HepG2 (cell line): ENCODE results near the gene NDUFS2. TPM values are rescaled to one million over a fixed set of nuclear protein-coding genes. Genes with fewer than 3 reads are reported as not detected.

ENCODE experiments used
- BRCA1 ChIP-seq: sonication (generic); formaldehyde crosslinking; IDR thresholded peaks from 2 replicates; pipeline ENCODE4 v1.4.0; 2020; ENCODE audit warnings: missing genetic modification reagents
- KAT7 ChIP-seq: IDR thresholded peaks from 2 replicates; pipeline ENCODE4 v1.6.1; 2018; ENCODE audit warnings: borderline replicate concordance, missing compliant biosample characterization
- NCOA5 ChIP-seq: sonication (generic); formaldehyde crosslinking; IDR thresholded peaks from 2 replicates; pipeline ENCODE4 v1.4.0; 2020; ENCODE audit warnings: missing genetic modification reagents
- PITX1 ChIP-seq: sonication (generic); formaldehyde crosslinking; IDR thresholded peaks from 2 replicates; pipeline ENCODE4 v1.5.1; 2020; ENCODE audit warnings: mild to moderate bottlenecking, missing genetic modification reagents
- SRF ChIP-seq: IDR thresholded peaks from 2 replicates; pipeline ENCODE4 v1.6.1; 2011; ENCODE audit warnings: mild to moderate bottlenecking, low read depth, low read length, moderate library complexity
- TARDBP ChIP-seq: sonication (generic); formaldehyde crosslinking; IDR thresholded peaks from 2 replicates; pipeline ENCODE4 v1.8.0; 2022; ENCODE audit warnings: mild to moderate bottlenecking, missing genetic modification reagents
- TEAD2 ChIP-seq: sonication (generic); formaldehyde crosslinking; IDR thresholded peaks from 2 replicates; pipeline ENCODE4 v1.9.0; 2021; ENCODE audit warnings: missing genetic modification reagents
- ZKSCAN8 ChIP-seq: IDR thresholded peaks from 2 replicates; pipeline ENCODE4 v1.6.1; 2016; ENCODE audit warnings: borderline replicate concordance, missing genetic modification reagents, missing compliant biosample characterization
- ZNF251 ChIP-seq: sonication (generic); formaldehyde crosslinking; IDR thresholded peaks from 2 replicates; pipeline ENCODE4 v1.9.0; 2021; ENCODE audit warnings: mild to moderate bottlenecking, missing genetic modification reagents
- ZNF441 ChIP-seq: sonication (generic); formaldehyde crosslinking; IDR thresholded peaks from 2 replicates; pipeline ENCODE4 v1.7.0; 2021; ENCODE audit warnings: missing genetic modification reagents, borderline replicate concordance
- ZNF510 ChIP-seq: sonication (generic); formaldehyde crosslinking; IDR thresholded peaks from 2 replicates; pipeline ENCODE4 v1.4.0; 2020; ENCODE audit warnings: low read depth, mild to moderate bottlenecking, missing genetic modification reagents
- ZNF530 ChIP-seq: sonication (generic); formaldehyde crosslinking; IDR thresholded peaks from 2 replicates; pipeline ENCODE4 v1.5.0; 2020; ENCODE audit warnings: low read depth, mild to moderate bottlenecking, missing genetic modification reagents
- ZNF670 ChIP-seq: sonication (generic); formaldehyde crosslinking; IDR thresholded peaks from 2 replicates; pipeline ENCODE4 v1.8.0; 2022; ENCODE audit warnings: mild to moderate bottlenecking, missing genetic modification reagents, borderline replicate concordance
- ZNF841 ChIP-seq: sonication (generic); formaldehyde crosslinking; IDR thresholded peaks from 2 replicates; pipeline ENCODE4 v1.8.1; 2023; ENCODE audit warnings: missing genetic modification reagents, borderline replicate concordance
- ZNF850 ChIP-seq: sonication (generic); formaldehyde crosslinking; conservative IDR thresholded peaks from 2 replicates; pipeline ENCODE4 v1.9.0; 2021; ENCODE audit warnings: mild to moderate bottlenecking, missing genetic modification reagents
- ZSCAN21 ChIP-seq: sonication (generic); formaldehyde crosslinking; IDR thresholded peaks from 2 replicates; pipeline ENCODE4 v1.8.0; 2022; ENCODE audit warnings: mild to moderate bottlenecking, missing genetic modification reagents, moderate library complexity, borderline replicate concordance
- polyA plus RNA-seq, 8 experiments: library from polyadenylated mRNA; depleted of rRNA in 3 of 8; stranded (reverse) in 7 of 8; unstranded in 1 of 8; fragments of >200 nt; fragmentation: Illumina TruSeq in 4 of 8; extraction: Trizol in 4 of 8; gene quantifications; 2 replicates each; pipeline versions ENCODE4 v1.2.1 to v1.2.3, GENCODE V29; 2011 to 2016; ENCODE audit warnings: low read depth in 4 of 8, missing spikeins in 1 of 8, mixed read lengths in 1 of 8; ENCODE audit not compliant: insufficient read depth in 1 of 8
- total RNA-seq, 5 experiments: library from RNA; depleted of rRNA; stranded (reverse); fragments of >200 nt; fragmentation: Illumina TruSeq; extraction: Trizol; gene quantifications; 2 replicates each; pipeline ENCODE4 v1.2.3, GENCODE V29; 2016; ENCODE audit warnings: low read depth in 1 of 5
- TF ChIP-seq, protein P1 (sequence below): IDR thresholded peaks from 2 replicates; pipeline ENCODE4 v1.6.1; 2016; ENCODE audit warnings: missing compliant biosample characterization, missing genetic modification reagents, borderline replicate concordance
- TF ChIP-seq, protein P2 (sequence below): conservative IDR thresholded peaks from 2 replicates; pipeline ENCODE4 v1.6.1; 2018; ENCODE audit warnings: missing genetic modification reagents
- TF ChIP-seq, protein P3 (sequence below): IDR thresholded peaks from 2 replicates; pipeline ENCODE4 v1.6.1; 2016; ENCODE audit warnings: missing biosample characterization, missing genetic modification reagents, low read depth
- TF ChIP-seq, protein P4 (sequence below): sonication (generic); formaldehyde crosslinking; IDR thresholded peaks from 2 replicates; pipeline ENCODE4 v1.4.0; 2020; ENCODE audit warnings: mild to moderate bottlenecking, missing genetic modification reagents

The NDUFS2 gene
- total and polyA plus RNA-seq, 2 of the 13 experiments (the other 11 are each of a cell fraction or from before 2014, with no cell fraction given), result 89.9 to 118 TPM

DNA sequence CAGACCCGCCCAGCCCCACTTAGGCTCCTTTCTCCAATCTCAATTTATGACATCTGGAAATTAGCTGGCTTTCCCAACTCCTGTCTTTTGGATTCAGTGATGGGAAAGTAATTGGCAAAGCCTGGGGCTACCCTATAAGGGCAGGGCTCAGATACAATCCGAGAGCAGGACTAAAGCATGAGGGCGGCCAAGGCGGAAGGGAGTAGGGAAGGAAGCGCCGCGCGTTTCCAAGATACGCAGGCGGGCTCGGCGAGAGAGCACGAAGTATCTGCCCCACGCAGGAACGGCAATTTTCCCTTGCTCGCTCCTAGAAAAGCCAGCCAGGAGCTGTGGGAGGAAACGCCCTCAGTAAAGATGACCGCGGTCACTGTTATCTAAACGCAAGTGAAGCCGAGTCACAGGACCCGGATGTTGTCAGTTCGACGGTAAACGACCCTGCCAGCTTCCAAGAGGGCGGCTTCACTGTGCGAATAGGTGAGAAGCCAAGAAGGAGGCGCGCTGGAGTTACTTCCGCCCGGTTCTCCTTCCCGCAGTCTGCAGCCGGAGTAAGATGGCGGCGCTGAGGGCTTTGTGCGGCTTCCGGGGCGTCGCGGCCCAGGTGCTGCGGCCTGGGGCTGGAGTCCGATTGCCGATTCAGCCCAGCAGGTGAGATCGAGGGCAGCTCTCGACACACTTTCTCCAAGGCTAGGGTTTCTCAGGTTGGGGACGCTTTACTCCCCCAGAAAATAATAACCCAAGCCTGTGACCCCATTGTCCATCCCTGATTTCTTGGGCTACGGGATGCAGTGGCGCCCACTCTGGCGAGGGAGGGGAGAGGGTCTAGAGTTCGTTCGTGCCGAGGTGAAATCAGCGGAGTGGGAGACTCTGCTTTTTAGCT, at the start of gene NDUFS2 (continued):
- TF ChIP-seq, protein P1, sequence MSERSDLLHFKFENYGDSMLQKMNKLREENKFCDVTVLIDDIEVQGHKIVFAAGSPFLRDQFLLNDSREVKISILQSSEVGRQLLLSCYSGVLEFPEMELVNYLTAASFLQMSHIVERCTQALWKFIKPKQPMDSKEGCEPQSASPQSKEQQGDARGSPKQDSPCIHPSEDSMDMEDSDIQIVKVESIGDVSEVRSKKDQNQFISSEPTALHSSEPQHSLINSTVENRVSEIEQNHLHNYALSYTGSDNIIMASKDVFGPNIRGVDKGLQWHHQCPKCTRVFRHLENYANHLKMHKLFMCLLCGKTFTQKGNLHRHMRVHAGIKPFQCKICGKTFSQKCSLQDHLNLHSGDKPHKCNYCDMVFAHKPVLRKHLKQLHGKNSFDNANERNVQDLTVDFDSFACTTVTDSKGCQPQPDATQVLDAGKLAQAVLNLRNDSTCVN (CRISPR knock-in tag), result peak; percentile 75; the same call in 1 of the 2 replicates
- no peak for TF ChIP-seq ZNF530 (CRISPR knock-in tag)
- 0 out of 2 replicates have a peak, but pooled peaks have one; percentile 51 for TF ChIP-seq ZNF251 (CRISPR knock-in tag)
- TF ChIP-seq ZNF850 (CRISPR knock-in tag), result no peak
- TF ChIP-seq ZNF510 (CRISPR knock-in tag), result 0 out of 2 replicates have a peak, but pooled peaks have one; percentile 53
- TF ChIP-seq ZNF441 (CRISPR knock-in tag), result peak; percentile 63; the same call in 1 of the 2 replicates
- TF ChIP-seq TEAD2 (CRISPR knock-in tag), result no peak
- TF ChIP-seq BRCA1 (CRISPR knock-in tag), result 0 out of 2 replicates have a peak, but pooled peaks have one; percentile 30
- TF ChIP-seq, protein P2, sequence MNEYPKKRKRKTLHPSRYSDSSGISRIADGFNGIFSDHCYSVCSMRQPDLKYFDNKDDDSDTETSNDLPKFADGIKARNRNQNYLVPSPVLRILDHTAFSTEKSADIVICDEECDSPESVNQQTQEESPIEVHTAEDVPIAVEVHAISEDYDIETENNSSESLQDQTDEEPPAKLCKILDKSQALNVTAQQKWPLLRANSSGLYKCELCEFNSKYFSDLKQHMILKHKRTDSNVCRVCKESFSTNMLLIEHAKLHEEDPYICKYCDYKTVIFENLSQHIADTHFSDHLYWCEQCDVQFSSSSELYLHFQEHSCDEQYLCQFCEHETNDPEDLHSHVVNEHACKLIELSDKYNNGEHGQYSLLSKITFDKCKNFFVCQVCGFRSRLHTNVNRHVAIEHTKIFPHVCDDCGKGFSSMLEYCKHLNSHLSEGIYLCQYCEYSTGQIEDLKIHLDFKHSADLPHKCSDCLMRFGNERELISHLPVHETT (CRISPR knock-in tag), result no peak
- TF ChIP-seq KAT7 (CRISPR knock-in tag), result peak; percentile 80; the same call in 1 of the 2 replicates
- no peak for TF ChIP-seq SRF
- no peak for TF ChIP-seq NCOA5 (CRISPR knock-in tag)
- TF ChIP-seq, protein P3, sequence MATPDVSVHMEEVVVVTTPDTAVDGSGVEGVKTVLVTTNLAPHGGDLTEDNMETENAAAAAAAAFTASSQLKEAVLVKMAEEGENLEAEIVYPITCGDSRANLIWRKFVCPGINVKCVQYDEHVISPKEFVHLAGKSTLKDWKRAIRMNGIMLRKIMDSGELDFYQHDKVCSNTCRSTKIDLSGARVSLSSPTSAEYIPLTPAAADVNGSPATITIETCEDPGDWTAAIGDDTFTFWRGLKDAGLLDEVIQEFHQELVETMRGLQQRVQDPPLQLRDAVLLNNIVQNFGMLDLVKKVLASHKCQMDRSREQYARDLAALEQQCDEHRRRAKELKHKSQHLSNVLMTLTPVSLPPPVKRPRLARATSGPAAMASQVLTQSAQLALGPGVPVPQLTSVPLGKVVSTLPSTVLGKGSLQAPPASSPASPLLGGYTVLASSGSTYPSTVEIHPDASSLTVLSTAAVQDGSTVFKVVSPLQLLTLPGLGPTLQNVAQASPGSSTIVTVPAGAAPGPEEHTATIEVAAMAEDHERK, result no peak
- peak; percentile 80 for TF ChIP-seq TARDBP (CRISPR knock-in tag)
- TF ChIP-seq ZSCAN21 (CRISPR knock-in tag), result peak; percentile 49; the same call in 1 of the 2 replicates
- TF ChIP-seq, protein P4, sequence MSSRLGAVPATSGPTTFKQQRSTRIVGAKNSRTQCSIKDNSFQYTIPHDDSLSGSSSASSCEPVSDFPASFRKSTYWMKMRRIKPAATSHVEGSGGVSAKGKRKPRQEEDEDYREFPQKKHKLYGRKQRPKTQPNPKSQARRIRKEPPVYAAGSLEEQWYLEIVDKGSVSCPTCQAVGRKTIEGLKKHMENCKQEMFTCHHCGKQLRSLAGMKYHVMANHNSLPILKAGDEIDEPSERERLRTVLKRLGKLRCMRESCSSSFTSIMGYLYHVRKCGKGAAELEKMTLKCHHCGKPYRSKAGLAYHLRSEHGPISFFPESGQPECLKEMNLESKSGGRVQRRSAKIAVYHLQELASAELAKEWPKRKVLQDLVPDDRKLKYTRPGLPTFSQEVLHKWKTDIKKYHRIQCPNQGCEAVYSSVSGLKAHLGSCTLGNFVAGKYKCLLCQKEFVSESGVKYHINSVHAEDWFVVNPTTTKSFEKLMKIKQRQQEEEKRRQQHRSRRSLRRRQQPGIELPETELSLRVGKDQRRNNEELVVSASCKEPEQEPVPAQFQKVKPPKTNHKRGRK (CRISPR knock-in tag), result no peak
- TF ChIP-seq ZKSCAN8, result peak; percentile 56; the same call in 1 of the 2 replicates
- no peak for TF ChIP-seq ZNF841
- TF ChIP-seq ZNF670, result no peak
- peak; percentile 81 for TF ChIP-seq PITX1 (CRISPR knock-in tag)
